Measurements from ENCODE around the gene SSR2. TPM values are rescaled to one million over a fixed set of nuclear protein-coding genes. Genes with fewer than 3 reads are reported as not detected.

Gene SSR2
- polyA plus RNA-seq, 1 of the 3 experiments (the other 2 are of a cell fraction) = 1,136 TPM

GRCh38 chr1:155993595-155993994, 27.2 kb downstream of the SSR2 start:
- CTCF ChIA-PET = interaction anchor here (0.8 to 1.8 kb wide), 2 partner anchors 12 to 56 kb away, joined by 3 to 6 read pairs; no protein-coding TSS in a partner anchor
- POLR2A ChIA-PET = no interaction called here
- 85% methylated on average over 3 of the region's 3 CpGs for WGBS (ENCODE audit: low lambda C conversion rate)

More at GRCh38 chr1:155993595-155993994, 27.2 kb downstream of the SSR2 start:
- H3K27ac ChIP-seq (ENCODE audit: low read depth in 2 of 2, low read length in 1 of 2) = no peak overlapping the region
- DNase-seq = no peak
- H3F3A ChIP-seq (replicated peaks; ENCODE audit: insufficient read depth) = no peaks in the 10 kb centered on the region
- H3K4me1 ChIP-seq (ENCODE audit: control insufficient read depth in 1 of 2, insufficient read depth in 2 of 2, low read depth in 1 of 2, low read length in 1 of 2) = no peaks in the 10 kb centered on the region; a peak in 1 of 4 replicates
- H2AFZ ChIP-seq (ENCODE audit: low read depth) = no peak overlapping the region
- H4K20me1 ChIP-seq (ENCODE audit: insufficient read depth) = no peaks in the 10 kb centered on the region
- no peaks in the 10 kb centered on the region for H3K9me3 ChIP-seq
- H3K79me2 ChIP-seq (ENCODE audit: insufficient read depth) = no peaks in the 10 kb centered on the region
- no peak overlapping the region for H3K4me3 ChIP-seq (ENCODE audit: low read depth in 2 of 2, low read length in 1 of 2)
- H3K27me3 ChIP-seq (ENCODE audit: insufficient read depth) = no peaks in the 10 kb centered on the region
- no peaks in the 10 kb centered on the region for H3K36me3 ChIP-seq (replicated peaks in 1 of 2; ENCODE audit: control insufficient read depth in 1 of 2, insufficient read depth in 2 of 2, low read length in 1 of 2)
- H3K4me2 ChIP-seq = no peak overlapping the region
- no peak for TF ChIP-seq TAF1 (IDR thresholded peaks at IDR 0.05; ENCODE audit: borderline replicate concordance, low read depth, low read length)
- TF ChIP-seq RXRA (IDR thresholded peaks at IDR 0.05; ENCODE audit: borderline replicate concordance, low read depth) = no peak
- no peak for TF ChIP-seq POLR2AphosphoS5 (IDR thresholded peaks at IDR 0.05; ENCODE audit: low read depth, low read length)
- TF ChIP-seq TEAD4 (IDR thresholded peaks at IDR 0.05; ENCODE audit: borderline replicate concordance, insufficient read depth) = no peak
- no peak for TF ChIP-seq PBX3 (IDR thresholded peaks at IDR 0.05)
- TF ChIP-seq JUND (IDR thresholded peaks at IDR 0.05) = no peak
- TF ChIP-seq GABPA (IDR thresholded peaks at IDR 0.05; ENCODE audit: low read depth) = no peak
- TF ChIP-seq RCOR1 (IDR thresholded peaks at IDR 0.05; ENCODE audit: low read length) = no peak
- TF ChIP-seq REST (IDR thresholded peaks at IDR 0.05; ENCODE audit: low read depth, low read length) = no peak
- no peak for TF ChIP-seq CHD2 (IDR thresholded peaks at IDR 0.05; ENCODE audit: low read length, partially characterized antibody)
- TF ChIP-seq EZH2phosphoT487 (IDR thresholded peaks at IDR 0.05; ENCODE audit: borderline replicate concordance, low read depth) = no peak
- no peak for TF ChIP-seq FOXJ3 (CRISPR knock-in tag; IDR thresholded peaks at IDR 0.05)
- no peak for TF ChIP-seq SMC3 (IDR thresholded peaks at IDR 0.05; ENCODE audit: low read depth, low read length)
- no peak for TF ChIP-seq CTCF (IDR thresholded peaks at IDR 0.05)
- H3K9me2 ChIP-seq = no peaks in the 10 kb centered on the region
- H3K9ac ChIP-seq = no peak overlapping the region
